ENCODE measurements around the gene CDH24.
A peak's percentile ranks its signal among the peaks of the same experiment; 100 is the strongest.
"Not testable (repeated sequence)": the region's sequence is repeated elsewhere in the genome, so short reads cannot be mapped to it uniquely, and the experiment has no call there.

Gene CDH24

DNA sequence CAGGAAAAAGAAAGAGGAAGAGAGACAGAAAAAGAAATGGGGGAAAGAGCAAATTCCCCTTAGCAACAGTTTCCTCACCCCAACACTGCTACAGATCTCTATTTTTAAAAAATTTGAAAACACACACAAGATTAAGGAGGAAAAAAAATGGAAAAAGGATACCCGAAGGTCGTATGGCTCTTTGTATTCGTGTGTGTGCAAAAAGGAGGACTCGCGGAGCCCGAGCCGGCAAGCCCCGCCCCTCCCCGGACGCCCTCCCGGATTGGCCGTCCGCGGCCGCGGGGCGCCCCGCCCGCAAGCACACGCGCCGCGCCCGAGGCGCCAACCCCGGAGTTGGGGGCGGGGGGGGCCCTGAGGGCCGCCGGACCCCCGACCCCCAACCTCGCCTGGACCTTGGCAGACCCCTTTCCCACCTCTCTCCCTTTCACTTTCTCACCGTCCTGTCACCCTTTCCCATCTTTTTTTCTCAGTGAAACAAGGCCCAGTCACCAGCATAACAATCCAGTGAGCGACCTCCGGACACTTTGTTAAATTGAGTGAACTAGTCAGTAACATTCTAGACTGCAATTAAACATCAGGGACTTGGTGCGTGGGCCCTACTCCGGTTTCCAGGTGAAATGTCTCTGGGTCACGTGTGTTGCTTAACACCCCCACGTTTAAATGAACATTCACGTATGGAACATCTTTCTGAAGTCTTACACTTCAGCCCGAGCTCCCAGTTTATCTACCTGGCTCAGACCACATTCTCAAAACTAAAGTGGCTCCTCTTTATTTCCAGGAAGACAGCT lies 47.2 kb downstream of the CDH24 start, which contains the start of gene C14orf93:
Gene C14orf93, minus strand, starts transcription at position 205 of the 788 bp plus-strand sequence. CDS start 11,120 bp downstream, outside the sequence.
- no peaks in the 10 kb centered on the region for H3K9me3 Mint-ChIP-seq
- no peaks in the 10 kb centered on the region for H3K36me3 Mint-ChIP-seq (ENCODE audit: low read depth)
- peaks cover 51% of the 10 kb centered on the region for H3K4me1 Mint-ChIP-seq (ENCODE audit: low read depth)
- H3K4me3 Mint-ChIP-seq = peak within 1 kb of the TSS; percentile 93
- peak within 1 kb of the TSS; percentile 95 for H3K27ac Mint-ChIP-seq
- no peaks in the 10 kb centered on the region for H3K27me3 Mint-ChIP-seq

DNA sequence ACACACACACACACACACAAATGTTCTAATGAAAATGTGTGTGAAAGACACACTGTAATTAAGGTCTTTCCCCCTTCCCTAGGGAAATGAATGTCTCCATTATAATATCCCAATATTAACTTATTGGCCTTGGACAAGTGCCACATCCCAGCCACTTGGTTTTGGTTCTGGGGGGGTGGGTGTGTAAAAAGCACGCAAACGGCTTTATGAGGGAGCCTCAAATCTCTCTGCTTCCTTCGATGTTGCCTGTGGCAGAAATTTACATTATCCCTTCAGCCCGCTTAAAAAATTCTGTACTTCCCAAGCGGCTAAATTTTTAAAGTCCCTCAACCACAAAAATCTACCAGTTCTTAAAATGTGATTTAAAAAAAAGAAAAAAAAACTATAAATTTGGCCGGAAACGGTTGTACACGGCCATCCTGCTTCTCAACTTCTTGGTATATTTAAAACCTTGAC lies 47.8 kb downstream of the CDH24 start:
- Mint-ChIP-seq H3K4me3 (peak overlapping the region; percentile 93), H3K9me3 (no peaks in the 10 kb centered on the region), H3K27me3 (no peaks in the 10 kb centered on the region), H3K4me1 (ENCODE audit: low read depth) (peaks cover 51% of the 10 kb centered on the region), H3K36me3 (ENCODE audit: low read depth) (no peaks in the 10 kb centered on the region), H3K27ac (peak overlapping the region; percentile 95)

DNA sequence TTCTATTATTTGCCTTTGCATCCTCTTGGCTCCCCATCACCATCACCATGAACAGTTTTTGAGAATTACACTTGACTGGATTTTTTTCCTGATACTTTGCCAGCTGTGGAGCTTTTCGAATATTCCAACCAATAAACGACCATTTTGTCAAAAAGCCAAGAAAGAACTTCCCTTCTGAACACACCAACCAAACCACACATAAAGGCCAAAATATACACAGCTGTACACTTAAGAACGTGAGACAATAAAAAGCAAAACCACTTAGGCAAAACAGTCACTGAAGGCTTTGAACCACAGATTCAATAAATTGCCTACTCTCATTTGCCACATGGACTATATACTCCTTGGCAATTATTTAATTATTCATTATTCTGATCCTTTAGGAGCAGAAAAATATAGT lies 48.5 kb downstream of the CDH24 start:
- Mint-ChIP-seq H3K4me3 (peak overlapping the region; percentile 93), H3K27ac (peak overlapping the region; percentile 61), H3K27me3 (no peaks in the 10 kb centered on the region), H3K4me1 (ENCODE audit: low read depth) (peaks cover 51% of the 10 kb centered on the region), H3K36me3 (ENCODE audit: low read depth) (no peaks in the 10 kb centered on the region), H3K9me3 (no peaks in the 10 kb centered on the region)

DNA sequence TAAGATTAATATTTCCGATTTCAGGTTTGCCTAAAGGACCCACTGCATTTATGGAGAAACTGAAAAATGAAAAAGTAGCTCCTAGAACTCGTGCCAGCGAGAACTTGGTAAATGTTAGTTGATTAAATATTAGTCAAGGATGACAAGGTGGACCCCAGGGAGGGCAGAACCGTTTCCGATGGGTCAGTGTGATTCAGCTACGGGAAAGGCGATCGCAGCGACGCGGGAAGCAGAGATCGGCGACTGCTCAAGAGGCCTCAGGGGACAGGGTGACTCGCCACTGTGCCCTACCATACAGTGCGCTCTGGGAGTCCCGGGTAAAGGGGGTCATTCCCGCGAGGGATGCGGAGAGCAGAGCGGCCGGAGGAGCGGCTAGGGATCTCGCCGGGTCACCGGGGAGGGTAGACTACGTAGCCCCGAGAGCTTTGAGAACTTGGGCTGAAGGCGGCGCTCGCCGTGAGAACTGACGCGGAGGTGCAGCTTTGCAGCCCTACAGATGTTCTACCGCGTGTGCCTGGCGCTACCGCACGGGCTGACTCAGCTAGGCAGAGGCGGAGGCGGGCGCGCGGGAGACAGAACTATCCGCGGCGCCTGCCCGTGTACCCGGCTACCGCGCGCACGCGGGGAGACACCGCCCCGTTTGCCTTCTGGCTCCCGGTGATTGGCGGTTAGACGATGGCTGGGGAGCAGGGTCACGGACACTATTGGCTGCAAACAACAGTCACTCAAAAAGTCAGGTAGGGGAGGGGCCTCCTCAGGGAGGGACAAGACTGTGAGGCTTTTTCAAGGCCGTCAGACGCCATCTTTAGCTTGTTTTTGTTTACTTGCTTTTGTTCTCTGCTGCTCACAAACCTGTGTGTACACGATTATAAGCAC lies 50.5 kb downstream of the CDH24 start:
- Mint-ChIP-seq H3K4me1 (ENCODE audit: low read depth) (peaks cover 51% of the 10 kb centered on the region), H3K27me3 (no peaks in the 10 kb centered on the region), H3K36me3 (ENCODE audit: low read depth) (no peaks in the 10 kb centered on the region), H3K9me3 (no peaks in the 10 kb centered on the region), H3K4me3 (peak overlapping the region; percentile 92), H3K27ac (peak overlapping the region; percentile 96)

DNA sequence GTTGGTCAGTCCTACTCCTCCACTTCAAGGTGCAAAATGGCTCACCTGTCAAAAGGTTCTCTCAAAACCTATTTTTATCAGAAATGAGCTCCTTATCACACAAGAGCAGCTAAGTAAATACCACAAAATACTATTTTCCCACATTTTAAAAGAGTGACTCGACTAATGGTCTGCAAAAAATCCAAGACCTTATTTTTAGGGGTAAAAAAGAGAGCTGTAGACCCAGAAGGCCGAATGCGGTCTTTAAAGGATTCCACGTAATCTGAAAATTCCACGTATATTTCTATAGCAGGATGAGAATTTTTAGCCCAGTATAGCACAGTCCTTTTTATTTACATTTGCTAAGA lies 51.2 kb downstream of the CDH24 start:
- peaks cover 48% of the 10 kb centered on the region for H3K4me1 Mint-ChIP-seq (ENCODE audit: low read depth)
- H3K36me3 Mint-ChIP-seq (ENCODE audit: low read depth) = no peaks in the 10 kb centered on the region
- H3K27ac Mint-ChIP-seq = peak overlapping the region; percentile 96
- H3K4me3 Mint-ChIP-seq = peak overlapping the region; percentile 92
- H3K9me3 Mint-ChIP-seq = no peaks in the 10 kb centered on the region
- H3K27me3 Mint-ChIP-seq = no peaks in the 10 kb centered on the region

DNA sequence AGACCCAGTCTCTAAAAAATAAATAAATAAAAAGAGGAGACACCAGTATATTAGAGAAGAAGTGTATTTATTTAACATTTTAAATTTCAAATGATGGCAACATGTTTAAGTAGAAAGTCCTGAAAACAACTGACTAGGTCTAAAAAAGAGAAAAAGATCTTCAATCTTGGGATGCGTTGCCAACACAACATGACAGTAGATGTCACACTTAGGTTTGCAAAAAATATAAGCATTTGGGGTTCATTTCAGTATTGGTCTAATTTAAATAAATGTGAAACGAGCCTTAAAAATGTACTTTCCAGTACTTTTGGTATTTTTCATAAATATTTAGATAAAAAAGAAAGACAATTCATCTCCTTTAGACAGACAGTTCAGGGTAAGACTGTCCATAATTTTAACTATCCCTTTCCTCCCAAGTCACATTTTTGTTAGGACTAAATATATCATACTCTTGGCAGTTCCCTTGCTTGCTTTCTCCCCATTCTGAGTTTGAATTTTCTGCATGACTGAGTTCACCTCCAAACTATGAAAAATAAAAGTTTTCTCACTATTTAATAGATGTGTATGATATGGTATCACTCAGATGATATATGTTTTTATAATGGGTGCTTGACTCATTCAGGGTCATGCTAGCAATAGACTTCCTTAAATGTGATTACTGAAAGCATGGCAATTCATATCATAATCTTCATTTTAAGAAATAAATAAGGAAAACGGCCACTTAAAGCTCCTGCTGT lies 51.7 kb downstream of the CDH24 start:
- Mint-ChIP-seq H3K9me3 (no peaks in the 10 kb centered on the region), H3K27ac (peak overlapping the region; percentile 96), H3K4me3 (peak overlapping the region; percentile 92)

DNA sequence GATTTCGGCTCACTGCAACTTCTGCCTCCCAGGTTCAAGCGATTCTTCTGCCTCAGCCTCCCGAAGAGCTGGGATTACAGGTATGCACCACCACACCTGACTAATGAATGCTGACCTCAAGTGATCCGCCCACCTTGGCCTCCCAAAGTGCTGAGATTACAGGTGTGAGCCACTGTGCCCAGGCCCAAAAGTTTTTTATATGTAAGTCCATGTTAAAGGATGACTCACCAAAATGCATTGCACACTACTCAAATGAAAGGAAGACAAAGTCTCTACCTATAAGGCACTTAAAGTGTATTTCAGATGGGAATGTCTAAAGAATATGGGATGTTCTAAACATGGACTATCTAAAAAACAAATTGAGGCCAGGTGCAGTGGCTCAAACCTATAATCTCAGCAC lies 53.0 kb downstream of the CDH24 start:
- not testable (repeated sequence) for H3K27ac Mint-ChIP-seq; H3K4me3 Mint-ChIP-seq; H3K9me3 Mint-ChIP-seq; H3K27me3 Mint-ChIP-seq; H3K36me3 Mint-ChIP-seq (ENCODE audit: low read depth)
- H3K4me1 Mint-ChIP-seq (ENCODE audit: low read depth) = peaks cover 34% of the 10 kb centered on the region

More for the DNA sequence above, 51.7 kb downstream of the CDH24 start:
- H3K27me3 Mint-ChIP-seq = no peaks in the 10 kb centered on the region
- H3K36me3 Mint-ChIP-seq (ENCODE audit: low read depth) = no peaks in the 10 kb centered on the region
- H3K4me1 Mint-ChIP-seq (ENCODE audit: low read depth) = peaks cover 48% of the 10 kb centered on the region

DNA sequence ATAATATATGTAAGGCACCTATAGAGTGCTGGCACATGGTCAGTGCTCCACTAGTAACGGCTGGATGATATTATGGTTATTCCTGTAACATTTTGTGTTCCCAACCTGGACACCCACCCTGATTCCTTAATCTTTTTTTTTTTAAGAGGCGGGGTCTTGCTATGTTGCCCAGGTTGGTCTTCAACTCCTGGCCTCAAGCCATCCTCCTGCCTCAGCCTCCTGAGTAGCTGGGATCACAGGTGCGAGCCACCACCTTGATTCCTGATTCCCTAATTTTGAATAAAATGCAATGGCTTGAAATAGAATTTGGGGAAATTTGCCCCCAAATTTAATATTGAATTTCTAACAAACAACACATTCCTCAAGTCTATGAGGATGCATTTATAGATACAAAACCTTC lies 54.7 kb downstream of the CDH24 start:
- Mint-ChIP-seq H3K36me3 (ENCODE audit: low read depth) (no peaks in the 10 kb centered on the region), H3K27ac (no peak overlapping the region), H3K9me3 (no peaks in the 10 kb centered on the region), H3K27me3 (no peaks in the 10 kb centered on the region), H3K4me3 (no peak overlapping the region), H3K4me1 (ENCODE audit: low read depth) (peaks cover 19% of the 10 kb centered on the region)

DNA sequence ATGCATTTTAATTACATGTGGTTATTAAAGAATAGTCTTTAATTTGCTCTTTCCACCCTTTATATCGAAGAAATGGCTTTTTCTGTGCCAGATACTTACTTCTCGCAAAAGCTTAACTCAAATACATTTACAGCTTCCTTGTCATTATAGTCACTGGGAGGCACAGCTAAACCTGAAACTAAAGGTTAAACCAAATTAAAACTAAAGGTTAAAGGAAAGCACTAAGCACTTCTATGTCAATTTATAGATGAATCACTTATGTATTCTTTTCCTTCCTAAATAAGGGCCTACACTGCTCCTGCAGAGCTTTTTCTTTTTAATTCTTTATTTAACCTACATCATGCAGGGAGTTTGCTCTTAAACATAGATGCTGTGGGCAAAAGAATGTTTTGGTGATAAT lies 56.5 kb downstream of the CDH24 start:
- no peaks in the 10 kb centered on the region for H3K36me3 Mint-ChIP-seq (ENCODE audit: low read depth)
- no peak overlapping the region for H3K27ac Mint-ChIP-seq
- no peaks in the 10 kb centered on the region for H3K9me3 Mint-ChIP-seq
- H3K27me3 Mint-ChIP-seq = no peaks in the 10 kb centered on the region
- peaks cover 3% of the 10 kb centered on the region for H3K4me1 Mint-ChIP-seq (ENCODE audit: low read depth)
- H3K4me3 Mint-ChIP-seq = no peak overlapping the region

DNA sequence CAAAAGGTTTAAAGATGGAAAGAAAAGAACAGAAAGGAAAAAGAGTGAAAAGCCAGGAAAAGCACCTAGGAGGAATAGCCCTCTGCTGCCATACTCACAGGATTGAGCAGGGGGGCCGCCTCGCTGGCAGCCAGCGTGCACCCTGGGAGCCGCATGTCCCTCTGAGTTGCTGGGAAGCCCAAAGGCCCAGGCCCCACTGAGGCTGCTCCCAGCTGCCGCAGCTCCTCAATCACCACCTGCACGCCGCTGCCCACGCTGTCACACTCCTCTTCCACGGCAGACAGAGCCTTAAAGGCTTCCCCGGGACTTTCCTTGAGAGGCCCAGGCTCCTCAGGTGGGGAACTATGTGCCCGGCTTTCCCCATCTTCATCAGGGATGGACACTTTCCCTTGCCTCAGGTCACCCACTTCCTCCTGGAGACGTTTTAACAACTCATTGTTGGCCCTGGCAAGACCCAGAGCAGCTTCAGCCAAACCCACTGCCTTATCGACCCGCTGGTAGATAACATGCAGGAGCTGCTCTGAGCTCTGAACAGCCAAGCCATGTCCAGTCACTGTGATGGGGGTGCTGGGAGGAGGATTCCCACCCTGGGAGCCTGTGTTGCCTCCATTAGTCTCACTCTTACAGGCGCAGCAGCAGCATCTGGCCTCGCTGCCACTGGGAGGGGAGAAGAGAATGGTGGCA lies 58.8 kb downstream of the CDH24 start:
- Mint-ChIP-seq H3K4me3 (no peak overlapping the region), H3K27ac (no peak overlapping the region), H3K9me3 (no peaks in the 10 kb centered on the region), H3K4me1 (ENCODE audit: low read depth) (no peaks in the 10 kb centered on the region), H3K36me3 (ENCODE audit: low read depth) (no peaks in the 10 kb centered on the region), H3K27me3 (no peaks in the 10 kb centered on the region)

DNA sequence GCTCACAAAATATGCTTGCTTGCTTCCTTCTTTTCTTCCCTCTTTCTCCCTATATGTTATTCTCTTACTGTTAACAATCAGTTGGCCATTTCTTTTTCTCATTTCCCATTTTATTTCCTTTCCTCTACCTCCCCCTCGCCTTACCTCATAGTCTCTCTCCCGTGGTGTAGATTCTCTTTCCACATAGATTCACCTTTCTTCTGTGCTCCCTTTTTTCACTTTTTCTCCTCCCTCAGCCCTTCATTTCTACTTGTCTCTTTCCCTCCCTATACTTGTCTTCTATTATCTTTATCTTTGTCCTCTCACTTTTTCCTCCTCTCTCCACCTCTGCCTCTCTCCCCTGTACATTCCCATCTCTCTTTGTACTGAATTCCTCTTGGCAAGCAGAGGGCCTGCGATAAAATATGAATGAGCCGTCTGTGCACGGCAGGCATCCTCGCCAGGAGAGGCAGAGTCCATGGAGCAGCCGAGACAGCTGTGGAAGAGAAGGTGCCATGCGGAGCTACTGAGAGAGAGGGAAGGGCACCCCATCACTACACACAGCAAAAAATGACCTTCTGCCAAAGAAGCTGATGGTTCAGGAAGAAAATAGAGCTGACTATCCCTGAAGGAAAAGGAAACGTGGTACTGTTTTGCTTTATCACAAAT lies 59.5 kb downstream of the CDH24 start:
- Mint-ChIP-seq H3K9me3 (no peaks in the 10 kb centered on the region), H3K27me3 (no peaks in the 10 kb centered on the region), H3K36me3 (ENCODE audit: low read depth) (no peaks in the 10 kb centered on the region), H3K27ac (no peak overlapping the region), H3K4me3 (no peak overlapping the region), H3K4me1 (ENCODE audit: low read depth) (no peaks in the 10 kb centered on the region)
